Measurements from ENCODE around the gene SRRD. TPM values are rescaled to one million over a fixed set of nuclear protein-coding genes. Genes with fewer than 3 reads are reported as not detected.

The SRRD gene
- total and polyA plus RNA-seq, 2 experiments from 2014 or later, result 29.5 to 31.2 TPM

DNA sequence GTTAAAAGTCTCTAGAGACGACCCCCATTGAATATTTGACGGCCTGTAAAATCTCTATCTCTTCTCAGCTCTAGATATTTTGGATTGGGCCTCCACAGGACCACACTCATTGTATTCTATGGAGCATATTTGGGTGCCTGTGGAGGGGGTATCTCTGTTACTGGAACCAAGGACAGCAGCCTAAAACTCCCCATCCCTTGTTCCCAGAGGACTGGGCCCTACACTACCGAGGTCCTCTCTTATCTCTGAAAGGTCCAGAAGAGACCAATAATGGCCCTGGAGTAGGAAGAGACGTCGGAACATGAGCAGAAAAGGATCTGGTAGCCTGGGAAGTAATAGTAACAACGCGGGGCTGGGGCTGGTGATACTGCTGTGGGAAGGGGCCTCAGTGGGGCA is 636 bp upstream of the SRRD start:
- peaks cover 29% of the 10 kb centered on the region for H3K4me1 ChIP-seq (ENCODE audit: insufficient read depth)
- TF ChIP-seq, protein P1, sequence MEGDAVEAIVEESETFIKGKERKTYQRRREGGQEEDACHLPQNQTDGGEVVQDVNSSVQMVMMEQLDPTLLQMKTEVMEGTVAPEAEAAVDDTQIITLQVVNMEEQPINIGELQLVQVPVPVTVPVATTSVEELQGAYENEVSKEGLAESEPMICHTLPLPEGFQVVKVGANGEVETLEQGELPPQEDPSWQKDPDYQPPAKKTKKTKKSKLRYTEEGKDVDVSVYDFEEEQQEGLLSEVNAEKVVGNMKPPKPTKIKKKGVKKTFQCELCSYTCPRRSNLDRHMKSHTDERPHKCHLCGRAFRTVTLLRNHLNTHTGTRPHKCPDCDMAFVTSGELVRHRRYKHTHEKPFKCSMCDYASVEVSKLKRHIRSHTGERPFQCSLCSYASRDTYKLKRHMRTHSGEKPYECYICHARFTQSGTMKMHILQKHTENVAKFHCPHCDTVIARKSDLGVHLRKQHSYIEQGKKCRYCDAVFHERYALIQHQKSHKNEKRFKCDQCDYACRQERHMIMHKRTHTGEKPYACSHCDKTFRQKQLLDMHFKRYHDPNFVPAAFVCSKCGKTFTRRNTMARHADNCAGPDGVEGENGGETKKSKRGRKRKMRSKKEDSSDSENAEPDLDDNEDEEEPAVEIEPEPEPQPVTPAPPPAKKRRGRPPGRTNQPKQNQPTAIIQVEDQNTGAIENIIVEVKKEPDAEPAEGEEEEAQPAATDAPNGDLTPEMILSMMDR (IDR thresholded peaks at IDR 0.05; ENCODE audit: poor library complexity), result no peak
- TF ChIP-seq EZH2phosphoT487 (IDR thresholded peaks at IDR 0.05; ENCODE audit: low read depth, severe bottlenecking, unreplicated experiment) (no peak), EZH2 (IDR thresholded peaks at IDR 0.05; ENCODE audit: borderline replicate concordance) (no peak)

DNA sequence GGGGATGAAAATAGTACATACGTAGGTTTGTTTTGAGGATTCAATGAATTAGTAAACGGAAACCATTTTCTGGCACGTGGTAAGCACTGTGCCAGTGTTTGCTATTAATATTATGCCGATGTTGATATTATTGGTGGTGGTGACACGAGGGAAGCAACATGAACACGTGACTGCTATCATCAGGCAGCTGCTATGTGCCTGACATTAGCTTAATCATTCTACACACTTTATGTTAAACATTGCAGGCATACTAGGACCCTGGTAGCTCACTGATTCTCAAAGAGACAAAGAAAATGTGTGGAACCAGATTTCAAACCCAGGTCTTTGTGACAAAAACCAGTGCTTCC is 656 bp downstream of the SRRD start:
- Histone ChIP-seq H3K4me3 (peak overlapping the region; percentile 91), H4K20me1 (ENCODE audit: insufficient read depth, poor library complexity, severe bottlenecking) (no peaks in the 10 kb centered on the region), H3K36me3 (replicated peaks; ENCODE audit: insufficient read depth, low read depth) (no peaks in the 10 kb centered on the region), H3K79me2 (peaks cover 48% of the 10 kb centered on the region), H3K27ac (peak overlapping the region; percentile 99), H3K27me3 (no peaks in the 10 kb centered on the region), H3K9me3 (ENCODE audit: low read depth) (no peaks in the 10 kb centered on the region), H3K4me2 (peak overlapping the region; percentile 73), H3K4me1 (ENCODE audit: insufficient read depth) (peaks cover 23% of the 10 kb centered on the region), H3K9me2 (replicated peaks; ENCODE audit: insufficient read depth) (no peaks in the 10 kb centered on the region), H2AFZ (peak overlapping the region; percentile 78)
- no peak for DNase-seq (ENCODE audit: low spot score)
- TF ChIP-seq EZH2 (IDR thresholded peaks at IDR 0.05; ENCODE audit: borderline replicate concordance), result no peak
- TF ChIP-seq, protein P1 (IDR thresholded peaks at IDR 0.05; ENCODE audit: poor library complexity), result no peak
- 18% methylated on average over 6 of the region's 6 CpGs for WGBS (ENCODE audit: low lambda C conversion rate, missing lambda C conversion rate)

More for the DNA sequence above, 636 bp upstream of the SRRD start:
- WGBS (ENCODE audit: low lambda C conversion rate, missing lambda C conversion rate), result 16% methylated on average over 7 of the region's 7 CpGs
- no peaks in the 10 kb centered on the region for H3K36me3 ChIP-seq (replicated peaks; ENCODE audit: insufficient read depth, low read depth)
- H3K79me2 ChIP-seq, result peaks cover 56% of the 10 kb centered on the region
- peak overlapping the region; percentile 86 for H2AFZ ChIP-seq
- peak overlapping the region; percentile 79 for H3K4me2 ChIP-seq
- DNase-seq (ENCODE audit: low spot score), result no peak
- no peaks in the 10 kb centered on the region for H3K9me2 ChIP-seq (replicated peaks; ENCODE audit: insufficient read depth)
- H3K27ac ChIP-seq, result peak overlapping the region; percentile 99
- no peaks in the 10 kb centered on the region for H3K27me3 ChIP-seq
- H3K9me3 ChIP-seq (ENCODE audit: low read depth), result no peaks in the 10 kb centered on the region
- H4K20me1 ChIP-seq (ENCODE audit: insufficient read depth, poor library complexity, severe bottlenecking), result no peaks in the 10 kb centered on the region
- peak overlapping the region; percentile 91 for H3K4me3 ChIP-seq

DNA sequence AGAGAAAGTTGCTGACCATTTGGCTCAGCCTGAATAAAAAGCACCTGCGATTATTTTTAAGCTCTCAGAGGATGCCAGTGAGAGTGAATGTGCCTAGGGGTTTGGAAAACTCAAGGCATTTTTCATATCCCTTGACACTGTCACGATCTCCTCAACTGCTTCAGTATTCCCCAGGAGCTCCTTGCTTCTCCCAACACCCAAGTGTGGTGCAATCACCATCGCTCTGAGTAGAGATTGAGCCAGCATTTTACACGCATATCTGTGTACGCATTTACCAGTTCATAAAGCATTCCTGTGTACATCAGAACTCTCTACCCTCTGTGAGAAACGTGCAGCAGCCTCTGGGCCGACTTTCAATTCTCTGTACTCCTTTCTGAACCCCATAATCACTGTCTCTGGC is 1.3 kb downstream of the SRRD start:
- Histone ChIP-seq H2AFZ (no peak overlapping the region), H3K9me3 (ENCODE audit: low read depth) (no peaks in the 10 kb centered on the region), H3K9me2 (replicated peaks; ENCODE audit: insufficient read depth) (no peaks in the 10 kb centered on the region), H3K79me2 (peaks cover 48% of the 10 kb centered on the region), H3K4me3 (peak overlapping the region; percentile 91), H3K4me1 (ENCODE audit: insufficient read depth) (peaks cover 22% of the 10 kb centered on the region), H3K27ac (peak overlapping the region; percentile 99), H3K27me3 (no peaks in the 10 kb centered on the region), H3K36me3 (replicated peaks; ENCODE audit: insufficient read depth, low read depth) (no peaks in the 10 kb centered on the region), H4K20me1 (ENCODE audit: insufficient read depth, poor library complexity, severe bottlenecking) (no peaks in the 10 kb centered on the region), H3K4me2 (peak overlapping the region; percentile 73)
- no peak for DNase-seq (ENCODE audit: low spot score)
- 76% methylated on average over 7 of the region's 7 CpGs for WGBS (ENCODE audit: low lambda C conversion rate, missing lambda C conversion rate)
- TF ChIP-seq, protein P1 (IDR thresholded peaks at IDR 0.05; ENCODE audit: poor library complexity), result no peak
- TF ChIP-seq EZH2phosphoT487 (IDR thresholded peaks at IDR 0.05; ENCODE audit: low read depth, severe bottlenecking, unreplicated experiment) (no peak), EZH2 (IDR thresholded peaks at IDR 0.05; ENCODE audit: borderline replicate concordance) (no peak)
